Pons (tissue), 1 donor: Measurements from ENCODE around the gene NDUFA6.
"Not testable (repeated sequence)": the region's sequence is repeated elsewhere in the genome, so short reads cannot be mapped to it uniquely, and the experiment has no call there.

Experiments
- DNase-seq: peaks from one replicate; pipeline ENCODE4 v3.0.0-alpha.2; 2016; ENCODE audit warnings: low spot score

Gene NDUFA6

DNA sequence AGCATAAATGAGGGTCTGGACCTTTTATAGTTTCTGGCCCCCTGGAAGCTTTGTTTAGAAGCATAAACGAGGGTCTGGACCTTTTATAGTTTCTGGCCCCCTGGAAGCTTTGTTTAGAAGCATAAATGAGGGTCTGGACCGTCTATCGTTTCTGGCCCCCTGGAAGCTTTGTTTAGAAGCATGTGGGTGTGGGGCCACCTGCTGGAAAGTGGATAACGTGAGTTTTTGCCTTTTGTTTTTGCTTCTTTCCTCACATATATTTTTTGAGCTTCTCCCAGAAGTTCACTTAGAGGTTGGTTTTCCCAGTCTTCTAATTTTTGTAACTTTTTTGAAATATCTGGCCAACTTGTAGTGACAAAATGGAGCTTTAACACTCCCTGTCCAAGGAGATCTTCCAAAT lies 22.2 kb upstream of the NDUFA6 start:
- not testable (repeated sequence) for DNase-seq

DNA sequence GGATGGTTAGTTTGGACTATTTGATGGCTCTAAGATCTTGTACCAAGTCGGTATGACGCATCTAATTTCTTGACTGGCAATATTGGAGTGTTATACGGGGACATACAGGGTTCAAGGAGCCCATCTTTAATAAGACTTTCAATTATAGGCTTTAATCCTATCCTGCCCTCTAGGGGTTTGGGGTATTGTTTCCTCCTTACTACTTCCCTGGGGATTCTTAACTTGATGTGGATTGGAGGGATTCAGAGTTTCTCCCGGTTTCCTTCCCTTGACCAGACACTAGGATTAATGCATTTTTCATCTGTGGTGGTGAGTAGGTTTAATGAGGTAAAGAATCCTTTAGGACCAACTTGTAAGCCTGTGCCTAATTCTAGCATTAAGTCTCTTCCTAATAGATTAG lies 21.2 kb upstream of the NDUFA6 start:
- DNase-seq = no peak

DNA sequence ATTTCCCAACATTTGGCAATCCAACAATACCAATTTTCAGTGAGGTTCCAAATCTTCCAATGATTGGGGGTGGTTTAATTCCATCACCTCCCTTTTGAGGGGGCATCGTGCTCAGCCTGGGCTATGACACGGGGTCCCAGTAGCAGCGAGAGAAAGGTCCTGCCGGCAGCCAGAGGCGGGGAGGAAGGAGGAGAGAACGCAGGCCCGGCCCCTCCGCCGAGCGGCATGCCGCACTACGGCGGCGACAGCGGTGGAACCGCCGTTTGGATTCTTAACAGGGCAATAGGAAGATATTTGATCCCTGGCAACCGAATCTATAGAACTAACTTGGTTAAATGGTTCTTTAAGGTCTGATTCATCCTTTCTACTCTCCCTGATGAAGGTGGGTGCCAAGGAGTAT lies 18.3 kb upstream of the NDUFA6 start:
- no peak for DNase-seq

DNA sequence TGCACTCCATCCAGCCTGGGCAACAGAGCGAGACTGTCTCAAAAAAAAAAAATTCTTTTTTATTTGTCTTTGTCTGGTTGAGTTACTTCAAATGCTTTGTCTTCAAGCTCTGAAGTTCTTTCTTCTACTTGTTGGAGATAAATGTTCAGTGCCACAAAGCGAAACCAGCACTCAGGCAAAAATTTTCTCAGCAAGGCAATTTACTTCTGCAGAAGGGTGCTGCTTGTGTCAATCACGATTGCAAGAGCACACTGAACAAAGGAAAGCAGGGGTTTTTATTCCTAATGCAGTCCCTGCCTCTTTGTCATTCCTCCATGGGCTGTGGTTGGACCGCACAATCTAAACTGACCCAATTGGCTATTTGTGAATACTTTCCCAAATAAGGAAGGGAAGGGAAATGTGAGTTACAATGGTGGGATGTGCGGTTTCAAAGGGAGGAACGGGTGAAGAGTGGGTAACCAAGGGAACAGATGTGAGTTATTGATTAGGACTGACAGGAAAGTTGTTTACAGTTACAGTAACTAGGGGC lies 13.8 kb upstream of the NDUFA6 start:
- not testable (repeated sequence) for DNase-seq

DNA sequence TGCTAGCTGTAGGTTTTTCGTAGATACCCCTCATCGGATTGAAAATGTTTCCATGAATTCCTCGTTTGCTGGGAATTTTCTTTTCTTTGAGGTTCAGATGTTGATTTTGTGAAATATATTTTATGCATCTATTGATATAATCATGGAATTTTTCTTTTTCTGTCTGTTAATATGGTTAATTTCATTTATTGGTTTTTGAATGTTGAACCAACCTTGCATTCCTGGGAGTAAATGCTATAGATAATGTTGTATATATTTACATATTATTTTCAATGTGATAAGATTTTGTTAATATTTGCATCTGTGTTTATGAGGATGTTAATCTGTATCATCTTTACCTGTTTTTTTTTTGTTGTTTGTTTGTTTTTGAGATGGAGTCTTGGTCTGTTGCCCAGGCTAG lies 10.6 kb upstream of the NDUFA6 start:
- DNase-seq = no peak

DNA sequence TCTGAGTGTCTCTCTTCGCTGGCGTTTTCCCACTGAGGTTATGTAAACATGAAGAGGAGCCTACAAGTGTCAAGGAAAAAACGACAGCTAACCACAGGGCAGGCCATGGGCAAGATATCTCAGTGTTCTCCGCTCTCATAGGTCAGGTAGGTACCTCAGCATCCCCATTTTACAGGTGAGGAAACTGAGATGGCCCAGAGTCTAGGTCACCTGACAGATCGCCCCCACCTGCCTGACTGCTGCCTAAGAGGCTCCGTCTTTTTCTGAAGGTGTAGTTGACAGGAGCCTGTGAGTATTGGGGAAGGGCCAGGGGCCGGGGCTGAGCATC lies 847 bp upstream of the NDUFA6 start:
- DNase-seq = no peak

DNA sequence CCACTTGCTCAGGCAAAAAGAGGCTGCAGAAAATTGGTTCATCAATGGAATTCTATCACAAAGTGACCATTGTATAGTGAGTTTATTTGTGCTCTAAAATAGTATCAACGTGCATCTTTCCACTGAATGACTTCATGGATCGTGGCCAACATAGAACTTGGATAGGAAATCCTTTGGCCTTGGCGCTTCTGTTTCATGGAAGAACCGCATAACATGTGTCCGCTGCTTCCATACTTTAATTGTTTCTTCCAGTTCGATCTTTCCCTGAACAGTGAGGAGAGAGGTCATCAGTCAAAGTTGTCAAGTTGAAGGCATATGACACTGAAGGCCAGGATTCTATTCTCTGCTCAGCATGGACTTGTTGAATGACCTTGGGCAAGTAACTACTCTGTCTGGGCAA lies 4.5 kb downstream of the NDUFA6 start:
- DNase-seq = no peak

DNA sequence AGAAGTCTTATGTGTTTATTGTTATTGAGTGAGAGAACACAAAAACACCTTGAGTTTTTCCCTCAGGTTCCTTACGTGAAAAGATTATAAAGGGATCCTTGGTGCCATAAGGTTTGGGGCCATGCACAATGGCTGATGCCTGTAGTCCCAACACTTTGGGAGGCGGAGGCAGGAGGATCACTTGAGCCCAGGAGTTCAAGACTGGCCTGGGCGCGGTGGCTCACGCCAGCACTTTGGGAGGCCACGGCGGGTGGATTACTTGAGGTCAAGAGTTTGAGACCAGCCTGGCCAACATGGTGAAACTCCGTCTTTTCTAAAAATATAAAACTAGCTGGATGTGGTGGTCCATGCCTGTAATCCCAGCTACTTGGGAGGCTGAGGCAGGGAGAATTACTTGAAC lies 5.7 kb downstream of the NDUFA6 start:
- no peak for DNase-seq

DNA sequence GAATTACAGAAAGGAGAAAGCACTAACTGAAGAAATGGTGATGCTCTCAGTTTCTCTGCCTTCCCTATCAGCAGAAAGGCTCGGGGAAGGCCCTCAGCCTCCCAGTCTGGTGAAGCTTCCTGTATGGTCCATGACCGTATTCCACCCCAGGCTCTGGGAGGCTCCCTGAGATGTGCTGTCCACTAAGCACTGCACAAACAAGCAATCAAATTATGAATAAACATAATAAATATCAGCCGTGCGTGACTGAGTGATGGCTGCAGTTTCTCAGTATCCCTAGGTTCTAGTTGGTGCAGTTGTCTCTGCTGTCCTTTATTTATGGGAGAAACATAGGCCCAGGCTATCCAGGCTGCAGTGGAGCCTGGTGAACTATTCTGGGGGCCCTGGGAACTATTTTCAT lies 7.5 kb downstream of the NDUFA6 start:
- DNase-seq = no peak

DNA sequence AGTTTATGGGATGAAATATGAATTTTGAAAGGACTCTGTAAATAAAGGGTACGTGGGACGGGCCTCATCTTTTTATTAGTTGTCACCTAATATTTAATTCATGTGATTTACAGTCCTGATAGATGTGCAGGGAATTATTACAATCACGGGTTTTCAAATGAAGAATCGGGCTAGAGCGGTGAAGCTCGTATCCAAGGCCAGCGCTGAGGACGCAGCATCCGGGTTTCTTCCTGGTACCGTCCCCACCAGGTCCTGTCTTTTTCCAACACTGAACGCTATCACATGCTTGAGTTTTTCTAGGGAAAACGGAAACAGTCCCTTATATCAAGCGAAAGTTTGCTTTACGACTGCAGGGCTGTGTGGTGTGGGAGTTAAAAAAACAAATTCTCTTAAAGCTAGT lies 10.3 kb downstream of the NDUFA6 start:
- peak; percentile 72 for DNase-seq

DNA sequence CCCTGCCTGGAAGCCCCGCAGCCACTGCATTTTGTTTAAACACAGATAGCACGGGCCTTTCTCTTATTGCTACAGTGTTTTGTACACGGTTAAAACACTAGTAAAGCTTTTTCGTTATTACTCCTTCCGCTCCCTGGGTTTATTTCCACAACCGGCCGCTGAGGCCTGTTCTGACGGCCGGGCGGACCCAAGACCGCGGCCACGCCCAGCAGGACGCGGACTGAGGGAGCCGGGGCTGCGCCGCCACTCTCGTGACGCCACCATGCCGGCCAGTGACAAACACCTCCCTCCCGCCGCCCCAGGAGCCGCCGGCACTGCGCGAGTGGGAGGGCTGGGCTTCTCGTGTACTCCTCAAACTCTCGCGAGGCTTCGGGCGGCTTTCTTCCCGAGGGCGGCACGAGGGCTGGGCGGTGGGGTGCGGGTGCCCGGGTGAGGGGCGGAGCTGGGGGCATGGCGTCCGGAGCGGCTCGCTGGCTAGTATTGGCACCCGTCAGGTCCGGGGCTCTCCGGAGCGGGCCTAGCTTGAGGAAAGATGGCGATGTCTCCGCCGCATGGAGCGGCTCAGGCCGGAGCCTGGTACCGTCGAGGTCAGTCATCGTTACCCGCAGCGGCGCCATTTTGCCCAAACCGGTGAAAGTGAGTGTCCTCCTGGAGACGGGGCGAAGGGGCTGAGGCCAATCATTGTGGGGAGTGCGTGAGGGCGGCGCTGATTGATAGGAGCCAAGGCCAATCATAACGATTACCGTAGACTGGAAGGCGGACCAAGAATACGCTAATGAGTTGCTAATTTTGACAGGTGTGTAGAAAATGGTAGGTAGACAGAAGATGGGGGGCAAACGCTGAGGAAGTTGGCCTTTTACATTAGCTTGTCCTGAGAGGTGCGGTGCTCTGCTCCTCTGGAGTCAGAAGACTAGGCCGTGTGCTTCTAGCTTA lies 11.0 kb downstream of the NDUFA6 start, which contains the start of gene SMDT1:
SMDT1 (plus strand) TSS at position 382 of the 933 bp plus-strand sequence; CDS start at position 451, 69 bp downstream.
- DNase-seq = peak; percentile 99

DNA sequence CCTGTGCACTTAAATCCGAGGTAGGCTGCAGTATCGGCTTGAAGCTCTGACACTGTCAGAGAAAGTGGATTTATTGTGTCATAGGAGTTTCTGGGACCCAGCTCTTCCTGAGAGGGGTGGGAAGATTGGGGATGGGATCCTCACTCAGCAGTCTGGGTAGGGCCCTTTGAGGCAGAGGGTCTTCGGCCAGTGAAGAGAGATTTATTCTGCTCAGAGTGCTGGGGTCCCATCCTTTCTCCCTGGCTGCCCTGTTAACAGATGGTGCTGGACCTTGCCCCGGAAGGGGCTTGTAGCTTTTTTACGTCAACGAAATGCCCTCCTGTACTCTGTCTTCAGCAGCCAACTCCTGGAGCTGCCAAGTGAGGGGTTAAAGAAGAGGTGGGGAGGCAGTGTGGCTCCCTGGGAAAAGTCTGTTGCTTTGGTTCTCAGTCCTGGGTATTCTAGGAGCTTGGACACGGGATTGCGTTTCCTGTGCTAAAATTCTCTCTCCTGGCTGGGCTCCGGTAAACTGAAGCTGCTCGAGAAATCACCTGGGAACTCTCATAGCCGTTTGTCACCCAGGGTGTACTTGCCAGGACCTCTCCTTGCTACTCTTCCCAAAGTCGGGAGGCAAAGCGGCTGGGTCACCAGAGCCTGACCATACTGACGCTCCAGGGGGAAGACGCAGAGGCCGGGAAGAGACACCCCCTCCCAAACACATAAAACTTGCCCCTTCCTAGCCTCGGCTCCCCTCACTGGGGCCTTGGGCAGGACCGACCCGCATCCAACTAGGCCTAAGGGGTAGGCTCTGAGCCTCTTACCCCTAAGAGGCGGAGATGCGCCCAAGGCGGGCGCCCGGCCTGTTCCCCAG lies 11.9 kb downstream of the NDUFA6 start:
- peak; percentile 49 for DNase-seq

DNA sequence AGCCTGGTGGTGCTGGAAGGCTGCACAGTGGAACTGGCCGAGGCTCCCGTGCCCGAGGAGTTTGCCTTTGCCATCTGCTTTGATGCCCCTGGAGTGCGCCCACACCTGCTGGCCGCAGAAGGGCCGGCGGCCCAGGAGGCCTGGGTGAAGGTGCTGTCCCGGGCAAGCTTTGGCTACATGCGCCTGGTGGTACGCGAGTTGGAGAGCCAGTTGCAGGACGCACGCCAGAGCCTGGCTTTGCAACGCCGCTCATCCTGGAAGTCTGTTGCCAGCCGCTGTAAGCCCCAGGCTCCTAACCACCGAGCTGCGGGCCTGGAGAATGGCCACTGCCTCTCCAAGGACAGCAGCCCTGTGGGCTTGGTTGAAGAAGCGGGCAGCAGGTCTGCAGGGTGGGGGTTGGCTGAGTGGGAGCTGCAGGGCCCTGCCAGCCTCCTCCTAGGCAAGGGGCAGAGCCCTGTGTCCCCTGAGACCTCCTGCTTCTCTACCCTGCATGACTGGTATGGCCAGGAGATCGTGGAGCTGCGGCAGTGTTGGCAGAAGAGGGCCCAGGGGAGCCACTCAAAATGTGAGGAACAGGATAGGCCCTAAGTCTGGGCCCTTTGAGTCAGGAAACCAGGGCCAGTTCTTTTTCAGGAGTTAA lies 13.0 kb downstream of the NDUFA6 start:
- DNase-seq = no peak

DNA sequence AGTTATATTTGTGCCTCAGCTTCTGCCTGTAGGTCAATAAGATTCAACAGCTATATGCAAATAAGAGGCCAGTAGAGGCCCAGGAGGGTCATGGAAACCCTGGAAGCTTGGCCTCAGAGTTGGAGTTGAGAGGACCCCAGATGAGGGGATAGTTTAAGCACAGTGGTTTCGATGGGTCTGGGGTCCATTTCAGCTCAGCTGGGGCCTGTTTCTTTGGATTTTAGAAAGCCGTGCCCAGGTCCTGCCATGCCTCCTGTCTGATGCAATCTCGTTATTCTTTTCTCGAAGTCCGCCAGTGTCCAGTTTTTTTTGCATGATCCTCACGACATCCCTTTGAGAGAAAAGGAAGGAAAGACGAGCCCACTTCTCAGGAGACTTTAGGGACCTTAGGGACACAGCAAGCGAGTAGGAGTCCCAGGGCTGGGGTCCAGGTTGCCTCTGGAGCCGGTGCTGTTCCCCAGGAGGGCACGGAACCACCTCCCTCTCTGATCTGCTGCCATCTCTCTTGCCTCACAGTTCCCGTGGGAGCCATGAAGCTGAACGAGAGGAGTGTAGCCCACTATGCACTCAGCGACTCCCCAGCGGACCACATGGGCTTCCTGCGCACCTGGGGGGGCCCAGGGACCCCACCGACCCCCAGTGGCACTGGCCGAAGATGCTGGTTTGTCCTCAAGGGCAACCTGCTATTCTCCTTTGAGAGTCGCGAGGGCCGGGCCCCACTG lies 13.6 kb downstream of the NDUFA6 start:
- DNase-seq = no peak

DNA sequence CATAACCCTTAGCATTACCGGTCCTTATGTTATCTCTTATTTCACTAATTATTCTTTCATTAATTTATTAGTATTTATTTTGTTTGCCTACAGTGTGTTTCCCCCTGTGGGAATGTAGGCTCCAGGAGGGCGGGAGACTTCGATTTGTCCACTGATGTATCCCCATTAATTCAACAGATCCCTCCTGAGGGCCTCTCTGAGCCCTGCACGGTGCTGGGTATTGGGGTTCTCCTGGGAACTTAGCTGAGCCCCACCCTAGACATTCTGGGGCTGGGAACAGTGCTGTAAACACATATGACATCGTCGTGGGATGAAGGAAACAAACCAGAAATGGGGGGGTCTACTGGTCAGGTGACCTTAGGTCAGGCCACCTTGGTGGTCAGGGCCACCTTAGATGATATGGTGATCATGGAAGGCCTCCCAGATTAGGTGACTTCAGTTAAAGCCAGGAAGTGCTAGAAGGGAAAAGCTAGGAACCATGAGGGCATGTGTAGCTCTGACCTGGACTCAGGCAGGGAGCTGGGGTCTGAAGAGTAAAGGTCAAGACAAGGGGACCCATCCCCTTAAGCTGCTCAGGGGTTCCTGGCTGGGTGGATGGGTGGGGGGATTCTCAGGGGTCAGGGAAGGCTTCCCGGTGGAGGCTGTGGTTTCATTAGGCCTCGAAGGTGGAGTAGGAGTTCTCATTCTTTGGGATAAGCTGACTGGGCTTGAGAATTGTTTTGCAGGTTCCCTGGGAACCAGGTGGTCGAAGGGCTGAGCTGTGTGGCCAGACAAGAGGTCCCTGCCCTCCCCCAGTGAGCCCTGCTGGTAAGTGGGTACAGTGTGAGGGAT lies 15.5 kb downstream of the NDUFA6 start:
- DNase-seq = no peak

DNA sequence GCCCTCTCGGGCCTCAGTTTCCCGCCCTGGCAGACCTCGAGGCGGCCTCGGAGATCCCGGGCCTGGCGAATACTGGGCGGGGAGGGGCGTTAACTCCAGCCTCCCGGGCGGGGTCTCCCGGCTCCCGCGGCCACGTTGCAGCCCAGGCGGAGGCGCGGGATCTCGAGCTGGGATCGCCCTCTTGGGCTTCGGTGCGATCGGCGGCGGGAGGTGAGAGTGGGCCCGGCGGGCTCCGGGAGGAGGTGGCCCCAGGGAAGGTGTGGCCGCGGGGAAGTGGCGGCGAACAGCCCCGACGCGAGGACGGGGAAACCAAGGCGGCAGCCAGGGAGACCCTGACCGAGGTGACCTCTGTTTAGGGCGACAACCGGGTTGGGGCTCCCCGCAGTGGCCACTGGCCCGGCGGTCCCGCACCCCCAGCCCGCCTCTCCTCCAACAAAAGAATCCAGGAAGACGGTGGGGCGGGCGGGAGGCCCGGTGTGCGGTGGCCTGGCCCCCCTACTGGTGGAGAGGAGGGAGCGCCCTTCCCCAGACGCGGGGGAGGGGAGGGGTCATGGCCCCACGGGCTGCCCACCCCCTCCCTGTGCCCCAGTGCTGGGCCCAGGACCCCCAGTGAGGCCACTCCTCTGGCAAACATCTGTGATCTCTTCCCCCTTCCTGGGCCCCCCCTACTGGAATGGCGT lies 16.3 kb downstream of the NDUFA6 start, which contains the start of gene PHETA2:
PHETA2 (plus strand) TSS at position 117 of the 680 bp plus-strand sequence. CDS start 3,046 bp downstream, outside the sequence.
- DNase-seq = no peak

DNA sequence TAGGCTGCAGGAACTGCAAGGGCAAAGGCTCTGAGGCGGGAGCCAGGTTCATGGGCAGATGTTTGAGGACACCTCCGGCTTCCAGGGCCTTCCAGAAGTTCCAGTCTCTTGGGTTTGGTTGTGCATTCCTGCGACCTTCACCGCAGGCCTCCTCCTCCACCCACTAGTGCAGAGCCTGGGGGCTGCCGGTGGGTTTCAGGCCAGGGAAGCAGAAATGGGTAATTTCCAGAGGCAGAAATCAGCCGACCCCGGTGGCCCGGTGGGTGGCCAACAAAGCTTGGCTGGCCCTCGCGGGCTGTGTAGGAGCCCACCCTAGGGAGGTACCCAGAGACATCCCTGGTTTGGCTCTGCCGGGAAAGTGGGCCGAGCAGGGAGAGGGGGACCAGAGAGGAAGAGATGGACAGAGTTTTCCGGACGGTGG lies 16.9 kb downstream of the NDUFA6 start:
- DNase-seq = no peak

DNA sequence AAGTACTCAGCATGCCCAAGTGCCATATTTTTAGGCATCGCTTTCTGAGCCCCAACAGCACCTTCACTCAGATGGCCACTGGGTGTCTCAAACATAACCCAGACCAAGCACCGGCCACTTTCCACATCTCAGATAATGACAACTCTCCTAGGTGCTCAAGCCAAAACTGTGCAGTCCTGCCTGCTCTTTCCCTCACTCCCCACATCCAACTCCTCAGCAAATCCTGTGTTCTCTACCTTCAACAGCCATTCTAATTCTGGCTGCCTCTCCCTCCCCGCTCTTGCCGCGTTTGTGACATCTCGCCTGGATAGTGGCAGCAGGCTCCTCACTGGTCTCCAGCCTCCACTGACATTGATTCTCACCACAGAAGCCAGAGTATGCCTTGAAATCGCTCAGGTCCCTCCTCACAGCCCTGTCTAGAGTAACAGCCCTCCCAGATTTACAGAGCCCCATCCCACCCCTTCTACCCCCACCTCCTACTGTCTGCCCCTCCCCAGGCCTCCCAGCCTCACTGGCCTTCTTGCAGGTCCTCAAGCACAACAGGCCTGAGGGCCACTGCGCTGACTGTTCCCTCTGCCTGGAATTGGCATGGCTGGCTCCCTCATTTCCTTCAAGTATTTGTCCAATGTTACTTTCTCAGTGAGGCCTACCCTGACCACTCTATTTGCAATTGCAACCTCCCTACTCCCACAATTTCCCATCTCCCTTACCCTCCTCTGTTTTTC lies 17.8 kb downstream of the NDUFA6 start:
- no peak for DNase-seq

DNA sequence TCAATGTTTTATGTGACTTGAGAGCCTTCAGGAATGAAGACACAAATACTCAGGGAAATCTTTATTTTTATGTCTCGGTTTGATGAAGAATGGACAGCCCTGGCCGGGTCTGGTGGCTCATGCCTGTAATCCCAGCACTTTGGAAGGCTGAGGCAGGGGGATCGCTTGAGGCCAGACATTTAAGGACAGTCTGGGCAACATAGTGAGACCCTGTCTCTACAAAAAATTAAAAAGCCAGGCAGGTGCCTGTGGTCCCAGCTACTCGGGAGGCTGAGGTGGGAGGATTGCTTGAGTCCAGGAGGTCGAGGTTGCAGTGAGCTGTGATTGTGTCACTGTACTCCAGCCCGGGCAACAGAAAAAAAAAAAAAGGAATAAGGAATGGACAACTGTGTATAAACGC lies 19.1 kb downstream of the NDUFA6 start:
- DNase-seq = not testable (repeated sequence)
